Measurements from ENCODE around the gene LYSMD2. TPM values are rescaled to one million over a fixed set of nuclear protein-coding genes. Genes with fewer than 3 reads are reported as not detected.

The LYSMD2 gene
- total RNA-seq = 3.8 and 5.4 TPM in 2 replicates

GRCh38 chr15:51737522-51738305 is at the start of gene LYSMD2:
Gene LYSMD2, minus strand, starts transcription at chr15:51737655. Its CDS starts 33 bp downstream, at chr15:51737622.

GRCh38 chr15:51750792-51751696 is 13.6 kb upstream of the LYSMD2 start, which contains the start of gene TMOD2:
Gene TMOD2, plus strand, starts transcription at chr15:51751597. Its CDS starts 14,845 bp downstream, at chr15:51766442.

GRCh38 chr15:51681303-51681963 is 56.0 kb downstream of the LYSMD2 start, which contains the start of gene SCG3:
Gene SCG3, plus strand, starts transcription at chr15:51681503. Its CDS starts 253 bp downstream, at chr15:51681756.

Other genes with a start within 250 kb of the LYSMD2 start
- gene DMXL2, start 114.9 kb downstream of the LYSMD2 start, total RNA-seq = 11.8 and 14.9 TPM in 2 replicates
- not detected in 2 replicates for gene SCG3, start 56.2 kb downstream of the LYSMD2 start, total RNA-seq
- gene TMOD2, start 13.9 kb upstream of the LYSMD2 start, total RNA-seq = 3.2 and 3.7 TPM in 2 replicates
- 27.4 and 32.3 TPM in 2 replicates for gene TMOD3, start 92.0 kb upstream of the LYSMD2 start, total RNA-seq
- 14.6 and 25.3 TPM in 2 replicates for gene LEO1, start 234.1 kb upstream of the LYSMD2 start, total RNA-seq